Sigmoid colon (tissue), 4 donors: ENCODE measurements around the gene SLC46A2.

Source experiments
- CTCF ChIP-seq, 4 experiments: fragments of 450-650 bp in 3 of 4; fragments of 200-600 bp in 1 of 4; IDR thresholded peaks; one replicate each; pipeline ENCODE4 v1.5.1; 2016 to 2019; ENCODE audit warnings: antibody characterized with exemption in 4 of 4, mild to moderate bottlenecking in 3 of 4, moderate library complexity in 2 of 4
- EP300 ChIP-seq, 4 donors: sonication (generic); formaldehyde crosslinking; IDR thresholded peaks; one replicate each; pipeline ENCODE4 v1.6.1; 2017; ENCODE audit warnings: antibody characterized with exemption in 4 of 4
- POLR2A ChIP-seq, 2 donors: fragments of 450-650 bp; IDR thresholded peaks; one replicate each; pipeline ENCODE4 v1.6.1; 2016; ENCODE audit warnings: antibody characterized with exemption in 2 of 2, mild to moderate bottlenecking in 2 of 2, moderate library complexity in 2 of 2
- POLR2AphosphoS5 ChIP-seq, 4 donors: sonication (generic); formaldehyde crosslinking; IDR thresholded peaks; one replicate each; pipeline ENCODE4 v1.6.1; 2017; ENCODE audit warnings: antibody characterized with exemption in 4 of 4

DNA sequence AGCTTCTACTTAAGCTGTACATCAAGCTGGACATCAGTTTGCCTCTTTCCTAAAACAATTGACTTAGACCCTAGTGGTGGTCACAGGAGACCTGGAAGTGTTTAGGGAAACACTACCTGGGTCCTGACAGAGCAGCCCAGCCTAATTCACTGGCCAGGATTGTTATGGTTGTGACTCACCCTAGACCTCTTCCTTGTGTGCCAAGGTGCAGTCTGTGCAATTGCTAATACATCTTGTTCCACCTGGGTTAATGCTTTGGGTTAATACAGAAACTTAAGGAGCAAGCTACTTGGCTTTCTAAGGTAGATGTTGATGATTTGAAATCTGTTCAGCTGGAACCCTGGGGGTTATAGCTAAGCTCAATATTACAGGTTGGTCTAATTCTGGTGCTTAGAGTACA, 48.7 kb upstream of the SLC46A2 start:
- TF ChIP-seq POLR2A (IDR thresholded peaks at IDR 0.05) (no peak), POLR2AphosphoS5 (IDR thresholded peaks at IDR 0.05) (no peak), CTCF (IDR thresholded peaks at IDR 0.05) (no peak), EP300 (IDR thresholded peaks at IDR 0.05) (no peak)
